Measurements from ENCODE around the gene C1orf159. TPM values are rescaled to one million over a fixed set of nuclear protein-coding genes. Genes with fewer than 3 reads are reported as not detected.
"Not testable (repeated sequence)": the region's sequence is repeated elsewhere in the genome, so short reads cannot be mapped to it uniquely, and the experiment has no call there.

Gene C1orf159
- total RNA-seq, 1 donor from 2014 or later, result 16.8 TPM

GRCh38 chr1:1119272-1119890 is 3.5 kb upstream of the C1orf159 start:
- intact Hi-C loops (cut with micrococcal nuclease), result loop anchor here (5.0 kb wide), 1 partner anchor 188 kb away; the partner anchor contains the start of genes ACAP3 and PUSL1

GRCh38 chr1:1118876-1119220 is 3.0 kb upstream of the C1orf159 start:
- intact Hi-C loops (cut with micrococcal nuclease), result loop anchor here (5.0 kb wide), 1 partner anchor 188 kb away; the partner anchor contains the start of genes ACAP3 and PUSL1

- intact Hi-C loops (cut with micrococcal nuclease), result loop anchor here (5.0 kb wide), 1 partner anchor 189 kb away; the partner anchor contains the start of genes ACAP3 and PUSL1
These were observed 2.4 kb upstream of the C1orf159 start for GRCh38 chr1:1118011-1118875.

- intact Hi-C loops (cut with micrococcal nuclease), result loop anchor here (5.0 kb wide), 1 partner anchor 190 kb away; the partner anchor contains the start of genes ACAP3 and PUSL1
These were observed 1.6 kb upstream of the C1orf159 start for GRCh38 chr1:1117469-1117831.

- intact Hi-C loops (cut with micrococcal nuclease), result loop anchor here (1.0 to 5.0 kb wide), 6 partner anchors 104 to 290 kb away; partner anchors contain the start of genes ACAP3, AURKAIP1, B3GALT6 and ISG15
These were observed 996 bp upstream of the C1orf159 start for GRCh38 chr1:1116701-1117468.

GRCh38 chr1:1115136-1115785 is 628 bp downstream of the C1orf159 start:
- intact Hi-C loops (cut with micrococcal nuclease), result loop anchor here (5.0 kb wide), 1 partner anchor 192 kb away; the partner anchor contains the start of genes ACAP3 and PUSL1

GRCh38 chr1:1114431-1114830 is 1.5 kb downstream of the C1orf159 start:
- intact Hi-C loops (cut with micrococcal nuclease), result no loop called here

GRCh38 chr1:1112237-1112985 is 3.5 kb downstream of the C1orf159 start:
- intact Hi-C loops (cut with micrococcal nuclease), result no loop called here

- intact Hi-C loops (cut with micrococcal nuclease), result no loop called here
These were observed 4.2 kb downstream of the C1orf159 start for GRCh38 chr1:1111516-1112236.

GRCh38 chr1:1110561-1110971 is 5.3 kb downstream of the C1orf159 start:
- intact Hi-C loops (cut with micrococcal nuclease), result no loop called here

- intact Hi-C loops (cut with micrococcal nuclease), result no loop called here
These were observed 6.1 kb downstream of the C1orf159 start for GRCh38 chr1:1109743-1110142.

- intact Hi-C loops (cut with micrococcal nuclease), result no loop called here
These were observed 9.2 kb downstream of the C1orf159 start for GRCh38 chr1:1106510-1107221.

- intact Hi-C loops (cut with micrococcal nuclease), result not testable (repeated sequence)
These were observed 11.7 kb downstream of the C1orf159 start for GRCh38 chr1:1104152-1104551.

- intact Hi-C loops (cut with micrococcal nuclease), result no loop called here
These were observed 14.4 kb downstream of the C1orf159 start for GRCh38 chr1:1101503-1101902.

GRCh38 chr1:1100296-1100695 is 15.6 kb downstream of the C1orf159 start:
- intact Hi-C loops (cut with micrococcal nuclease), result no loop called here

- intact Hi-C loops (cut with micrococcal nuclease), result no loop called here
These were observed 16.2 kb downstream of the C1orf159 start for GRCh38 chr1:1099506-1100183.

- intact Hi-C loops (cut with micrococcal nuclease), result no loop called here
These were observed 17.0 kb downstream of the C1orf159 start for GRCh38 chr1:1098681-1099421.

- intact Hi-C loops (cut with micrococcal nuclease), result not testable (repeated sequence)
These were observed 19.8 kb downstream of the C1orf159 start for GRCh38 chr1:1096136-1096535.

Measured in T-helper 2 cell treated with Interferon-gamma antibody and Interleukin-4, amounts not matched to agents 100 ng/mL and 5 ng/mL, for 36 hours (primary cell).